GM12891 (cell line): Measurements from ENCODE around the gene LEMD2.

Experiments
- DNase-seq: peaks from one replicate; pipeline ENCODE4 v3.0.0; 2011; ENCODE audit warnings: low spot score; ENCODE audit not compliant: insufficient read length
- FAIRE-seq: peaks from 2 replicates; lab custom pipeline; 2011; peaks lifted over from hg19 to GRCh38; lab: Jason Lieb, UNC
- PAX5 ChIP-seq: IDR thresholded peaks from 2 replicates; pipeline ENCODE4 v1.6.1; 2011; ENCODE audit warnings: low read length, moderate library complexity, mild to moderate bottlenecking; ENCODE audit not compliant: insufficient read depth, severe bottlenecking
- POLR2A ChIP-seq: IDR thresholded peaks from 2 replicates; pipeline ENCODE4 v1.6.1; 2011; ENCODE audit warnings: low read depth, low read length, control low read depth
- POLR2AphosphoS5 ChIP-seq: IDR thresholded peaks from 2 replicates; pipeline ENCODE4 v1.6.1; 2011; ENCODE audit warnings: low read depth, low read length, control low read depth
- POU2F2 ChIP-seq: IDR thresholded peaks from 2 replicates; pipeline ENCODE4 v1.6.1; 2011; ENCODE audit warnings: low read depth, mild to moderate bottlenecking, control low read depth, low read length, moderate library complexity
- SPI1 ChIP-seq: IDR thresholded peaks from 2 replicates; pipeline ENCODE4 v1.6.1; 2011; ENCODE audit warnings: low read depth, low read length, control low read depth
- TAF1 ChIP-seq: IDR thresholded peaks from 2 replicates; pipeline ENCODE4 v1.6.1; 2011; ENCODE audit warnings: low read depth, low read length, control low read depth

LEMD2 gene

GRCh38 chr6:33761581-33761921 is 27.4 kb downstream of the LEMD2 start:
- TF ChIP-seq POLR2AphosphoS5 (no peak), SPI1 (no peak), PAX5 (no peak), POLR2A (no peak), TAF1 (no peak), POU2F2 (no peak)
- DNase-seq (no peak), FAIRE-seq (no peak)

GRCh38 chr6:33759887-33760629 is 28.9 kb downstream of the LEMD2 start:
- FAIRE-seq, result no peak
- DNase-seq, result no peak
- TF ChIP-seq POLR2AphosphoS5 (no peak), TAF1 (no peak), POU2F2 (no peak), SPI1 (no peak), PAX5 (no peak), POLR2A (no peak)

- FAIRE-seq, result no peak
- DNase-seq, result no peak
- TF ChIP-seq POU2F2 (no peak), PAX5 (no peak), TAF1 (no peak), POLR2AphosphoS5 (no peak), POLR2A (no peak), SPI1 (no peak)
Observed at GRCh38 chr6:33758815-33759216, 30.1 kb downstream of the LEMD2 start.

- DNase-seq, result no peak
- no peak for FAIRE-seq
- TF ChIP-seq TAF1 (no peak), SPI1 (no peak), POU2F2 (no peak), PAX5 (no peak), POLR2A (no peak), POLR2AphosphoS5 (no peak)
Observed at GRCh38 chr6:33757906-33758305, 31.0 kb downstream of the LEMD2 start.

- no peak for TF ChIP-seq POLR2AphosphoS5
- TF ChIP-seq PAX5, result no peak
- TF ChIP-seq TAF1, result no peak
- no peak for TF ChIP-seq POLR2A
- TF ChIP-seq POU2F2, result no peak
- no peak for TF ChIP-seq SPI1
- DNase-seq (no peak), FAIRE-seq (no peak)
Observed at GRCh38 chr6:33757113-33757512, 31.8 kb downstream of the LEMD2 start.

- TF ChIP-seq POU2F2 (no peak), TAF1 (no peak), POLR2AphosphoS5 (no peak), PAX5 (no peak), SPI1 (no peak)
- FAIRE-seq (no peak), DNase-seq (no peak)
Observed at GRCh38 chr6:33756211-33756954, 32.5 kb downstream of the LEMD2 start.

- no peak for FAIRE-seq
- TF ChIP-seq PAX5 (peak; percentile 33), TAF1 (no peak), POLR2AphosphoS5 (no peak), POU2F2 (no peak)
- DNase-seq, result no peak
Observed at GRCh38 chr6:33755070-33755869, 33.7 kb downstream of the LEMD2 start.

- no peak for DNase-seq
- TF ChIP-seq POLR2A, result no peak
- no peak for TF ChIP-seq SPI1
- no peak for TF ChIP-seq TAF1
- TF ChIP-seq POU2F2, result no peak
- no peak for TF ChIP-seq PAX5
- TF ChIP-seq POLR2AphosphoS5, result no peak
- no peak for FAIRE-seq
Observed at GRCh38 chr6:33754222-33754621, 34.7 kb downstream of the LEMD2 start.

GRCh38 chr6:33752646-33753015 is 36.3 kb downstream of the LEMD2 start:
- no peak for FAIRE-seq
- no peak for DNase-seq
- no peak for TF ChIP-seq PAX5
- no peak for TF ChIP-seq POU2F2
- TF ChIP-seq TAF1, result no peak
- no peak for TF ChIP-seq POLR2AphosphoS5
- no peak for TF ChIP-seq POLR2A
- no peak for TF ChIP-seq SPI1
